PC-3 (cell line): ENCODE results near the gene KMT2C. TPM values are rescaled to one million over a fixed set of nuclear protein-coding genes. Genes with fewer than 3 reads are reported as not detected.
"Not testable (repeated sequence)": the region's sequence is repeated elsewhere in the genome, so short reads cannot be mapped to it uniquely, and the experiment has no call there.

Experiments used
- ATAC-seq: fragments of 200-7000 bp; cut with Tn5 transposase; 2 replicates; pipeline ENCODE4 v1.9.1; 2020; ENCODE audit warnings: mild to moderate bottlenecking, moderate library complexity
- BruUV-seq: library from RNA; stranded (reverse); fragments of 400-500 nt; replicated peaks from 2 replicates; lab custom pipeline; 2021; lab: Mats Ljungman, UMichigan
- CTCF ChIA-PET: fragments of 300-600 bp; sonication (Branson Sonifier 250); formaldehyde crosslinking; loops from one replicate; lab custom pipeline; 2022; ENCODE audit warnings: antibody characterized with exemption; lab: Charles Lee
- POLR2A ChIA-PET: fragments of 300-600 bp; sonication (Branson Sonifier 250); formaldehyde crosslinking; loops from one replicate; lab custom pipeline; 2022; ENCODE audit warnings: antibody characterized with exemption; ENCODE audit not compliant: unreplicated experiment; lab: Charles Lee
- DNase-seq: peaks from one replicate; pipeline ENCODE4 v3.0.0-alpha.2; 2015
- H2AFZ ChIP-seq: fragments of 300-600 bp; sonication (generic); 2 replicates; pipeline ENCODE4 v1.6.0; 2016; ENCODE audit warnings: antibody characterized with exemption, low read length
- H3F3A ChIP-seq: fragments of 300-600 bp; sonication (generic); one replicate; pipeline ENCODE4 v1.6.0; 2017; ENCODE audit warnings: antibody characterized with exemption, low read length, control low read depth, mild to moderate bottlenecking; ENCODE audit not compliant: unreplicated experiment
- H3K27ac ChIP-seq: fragments of 300-600 bp; sonication (generic); 2 replicates; pipeline ENCODE4 v1.5.1; 2016; ENCODE audit warnings: mild to moderate bottlenecking, low read length
- H3K27me3 ChIP-seq: fragments of 300-600 bp; sonication (generic); 2 replicates; pipeline ENCODE4 v1.6.1; 2016; ENCODE audit warnings: low read length, mixed read lengths
- H3K36me3 ChIP-seq: fragments of 300-600 bp; sonication (generic); 2 replicates; pipeline ENCODE4 v1.6.1; 2016; ENCODE audit warnings: low read depth, mixed run types, low read length, mixed read lengths
- H3K4me1 ChIP-seq: fragments of 300-600 bp; sonication (generic); 2 replicates; pipeline ENCODE4 v1.5.1; 2016; ENCODE audit warnings: low read length; ENCODE audit not compliant: insufficient read depth
- H3K4me2 ChIP-seq: fragments of 300-600 bp; sonication (generic); 2 replicates; pipeline ENCODE4 v1.6.0; 2016; ENCODE audit warnings: low read length
- H3K4me3 ChIP-seq: fragments of 300-600 bp; sonication (generic); 2 replicates; pipeline ENCODE4 v1.5.1; 2016; ENCODE audit warnings: mild to moderate bottlenecking, low read length, mixed read lengths
- H3K79me2 ChIP-seq: fragments of 300-600 bp; sonication (generic); 2 replicates; pipeline ENCODE4 v1.6.1; 2017; ENCODE audit warnings: low read length, mixed read lengths
- H3K9ac ChIP-seq: fragments of 300-600 bp; sonication (generic); 2 replicates; pipeline ENCODE4 v1.6.0; 2016; ENCODE audit warnings: mild to moderate bottlenecking, low read length
- H3K9me2 ChIP-seq: fragments of 300-600 bp; sonication (generic); replicated peaks from 2 replicates; pipeline ENCODE4 v1.6.1; 2016; ENCODE audit warnings: mixed run types, low read length, mixed read lengths
- H3K9me3 ChIP-seq: fragments of 300-600 bp; sonication (generic); 2 replicates; pipeline ENCODE4 v1.6.1; 2016; ENCODE audit warnings: low read length, mixed read lengths
- H4K20me1 ChIP-seq: fragments of 300-600 bp; sonication (generic); 2 replicates; pipeline ENCODE4 v1.6.1; 2016; ENCODE audit warnings: low read length, mixed read lengths
- EZH2 ChIP-seq: fragments of 300-600 bp; sonication (generic); IDR thresholded peaks from one replicate; pipeline ENCODE4 v1.6.1; 2017; ENCODE audit warnings: antibody characterized with exemption, mild to moderate bottlenecking, low read length; ENCODE audit not compliant: unreplicated experiment
- EZH2phosphoT487 ChIP-seq: fragments of 300-600 bp; sonication (generic); IDR thresholded peaks from 2 replicates; pipeline ENCODE4 v1.6.1; 2018; ENCODE audit warnings: mild to moderate bottlenecking, antibody characterized with exemption, low read length, borderline replicate concordance
- intact Hi-C: fragments of 100-400 bp; cut with micrococcal nuclease; formaldehyde crosslinking; loops from 2 replicates; pipeline ENCODE4 v1.9.0; 2023
- total RNA-seq: library from RNA; depleted of rRNA; stranded (reverse); fragments of >200 nt; gene quantifications from 2 replicates; pipeline ENCODE4 v1.2.3, GENCODE V29; 2014
- TF ChIP-seq, protein P1 (sequence below): fragments of 300-600 bp; sonication (generic); conservative IDR thresholded peaks from 2 replicates; pipeline ENCODE4 v1.5.1; 2017; ENCODE audit warnings: antibody characterized with exemption, low read depth, mild to moderate bottlenecking, low read length

Gene KMT2C
- total RNA-seq, 1 experiment from 2014 or later: 15.3 TPM

- Histone ChIP-seq H3K4me2 (peak overlapping the region; percentile 87), H3K79me2 (peaks cover 39% of the 10 kb centered on the region), H3K4me3 (peak overlapping the region; percentile 74), H3K9me2 (no peaks in the 10 kb centered on the region), H3K9ac (peak overlapping the region; percentile 72), H3K4me1 (no peaks in the 10 kb centered on the region; the same call in 1 of the 2 replicates), H4K20me1 (0 out of 2 replicates have a peak, but pooled peaks cover 13% of the 10 kb centered on the region), H3K36me3 (no peaks in the 10 kb centered on the region), H2AFZ (peak overlapping the region; percentile 98), H3K27me3 (no peaks in the 10 kb centered on the region), H3F3A (no peaks in the 10 kb centered on the region), H3K9me3 (no peaks in the 10 kb centered on the region), H3K27ac (peak overlapping the region; percentile 46; the same call in 1 of the 2 replicates)
- intact Hi-C loops: no loop called here
- ATAC-seq: peak; percentile 62
- no TSS peak for BruUV-seq
- no peak for TF ChIP-seq EZH2phosphoT487
- TF ChIP-seq, protein P1, sequence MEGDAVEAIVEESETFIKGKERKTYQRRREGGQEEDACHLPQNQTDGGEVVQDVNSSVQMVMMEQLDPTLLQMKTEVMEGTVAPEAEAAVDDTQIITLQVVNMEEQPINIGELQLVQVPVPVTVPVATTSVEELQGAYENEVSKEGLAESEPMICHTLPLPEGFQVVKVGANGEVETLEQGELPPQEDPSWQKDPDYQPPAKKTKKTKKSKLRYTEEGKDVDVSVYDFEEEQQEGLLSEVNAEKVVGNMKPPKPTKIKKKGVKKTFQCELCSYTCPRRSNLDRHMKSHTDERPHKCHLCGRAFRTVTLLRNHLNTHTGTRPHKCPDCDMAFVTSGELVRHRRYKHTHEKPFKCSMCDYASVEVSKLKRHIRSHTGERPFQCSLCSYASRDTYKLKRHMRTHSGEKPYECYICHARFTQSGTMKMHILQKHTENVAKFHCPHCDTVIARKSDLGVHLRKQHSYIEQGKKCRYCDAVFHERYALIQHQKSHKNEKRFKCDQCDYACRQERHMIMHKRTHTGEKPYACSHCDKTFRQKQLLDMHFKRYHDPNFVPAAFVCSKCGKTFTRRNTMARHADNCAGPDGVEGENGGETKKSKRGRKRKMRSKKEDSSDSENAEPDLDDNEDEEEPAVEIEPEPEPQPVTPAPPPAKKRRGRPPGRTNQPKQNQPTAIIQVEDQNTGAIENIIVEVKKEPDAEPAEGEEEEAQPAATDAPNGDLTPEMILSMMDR: no peak
- TF ChIP-seq EZH2: no peak
- ChIA-PET CTCF (interaction anchor here (0.6 kb wide), 1 partner anchor 376 kb away, joined by 5 read pairs; no protein-coding TSS in a partner anchor), POLR2A (interaction anchor here (0.6 kb wide), 1 partner anchor 324 kb away, joined by 5 read pairs; no protein-coding TSS in a partner anchor)
- DNase-seq: peak; percentile 89
These were observed 518 bp upstream of the KMT2C start for GRCh38 chr7:152436111-152436930.

GRCh38 chr7:152434511-152435383 is 1.1 kb downstream of the KMT2C start:
- H3K9me3 ChIP-seq, intact Hi-C loops, H3K9me2 ChIP-seq, H3K27me3 ChIP-seq, H3F3A ChIP-seq, POLR2A ChIA-PET, H3K36me3 ChIP-seq, BruUV-seq, H3K4me1 ChIP-seq: not testable (repeated sequence)
- Histone ChIP-seq H2AFZ (peak overlapping the region; percentile 59), H3K79me2 (peaks cover 54% of the 10 kb centered on the region), H3K4me2 (peak overlapping the region; percentile 91), H3K27ac (peak overlapping the region; percentile 16; the same call in 1 of the 2 replicates), H3K4me3 (peak overlapping the region; percentile 95), H3K9ac (peak overlapping the region; percentile 63), H4K20me1 (peaks cover 17% of the 10 kb centered on the region; the same call in 1 of the 2 replicates)
- CTCF ChIA-PET: interaction anchor here (0.6 to 1.2 kb wide), 2 partner anchors 94 to 121 kb away, joined by 3 read pairs; no protein-coding TSS in a partner anchor
- peak; percentile 11 for ATAC-seq
- peak; percentile 17 for DNase-seq

- POLR2A ChIA-PET: interaction anchor here (0.6 kb wide), 1 partner anchor 203 kb away, joined by 4 read pairs; no protein-coding TSS in a partner anchor
- DNase-seq (peak; percentile 55), ATAC-seq (peak; percentile 50)
- Histone ChIP-seq H4K20me1 (peaks cover 19% of the 10 kb centered on the region; the same call in 1 of the 2 replicates), H3K79me2 (peaks cover 62% of the 10 kb centered on the region), H3K4me3 (peak overlapping the region; percentile 95), H3K9ac (peak overlapping the region; percentile 63), H2AFZ (peak overlapping the region; percentile 59; the same call in 1 of the 2 replicates), H3K4me2 (peak overlapping the region; percentile 91), H3K27ac (0 out of 2 replicates have a peak overlapping the region, but pooled peaks have one; percentile 16)
- intact Hi-C loops: loop anchor here (1.0 kb wide), 1 partner anchor 93 kb away; no protein-coding TSS in a partner anchor
- not testable (repeated sequence) for H3K4me1 ChIP-seq, H3K9me3 ChIP-seq, H3K27me3 ChIP-seq, H3K9me2 ChIP-seq, H3K36me3 ChIP-seq, H3F3A ChIP-seq
- TSS peak; percentile 36 for BruUV-seq
- CTCF ChIA-PET: interaction anchor here (0.6 to 1.2 kb wide), 5 partner anchors 12 to 230 kb away, joined by 3 to 5 read pairs (median 3); no protein-coding TSS in a partner anchor
These were observed 1.9 kb downstream of the KMT2C start for GRCh38 chr7:152433721-152434490.

GRCh38 chr7:152432735-152433134 is 3.1 kb downstream of the KMT2C start:
- H3K9me3 ChIP-seq, H3K4me1 ChIP-seq, H3F3A ChIP-seq, H2AFZ ChIP-seq, ATAC-seq, BruUV-seq, DNase-seq, H3K9me2 ChIP-seq, CTCF ChIA-PET, H3K27ac ChIP-seq, H3K27me3 ChIP-seq, H3K36me3 ChIP-seq, POLR2A ChIA-PET, H3K9ac ChIP-seq: not testable (repeated sequence)
- H3K79me2 ChIP-seq: peaks cover 74% of the 10 kb centered on the region
- peak overlapping the region; percentile 95 for H3K4me3 ChIP-seq
- H3K4me2 ChIP-seq: peak overlapping the region; percentile 91
- intact Hi-C loops: loop anchor here (1.0 kb wide), 1 partner anchor 91 kb away; no protein-coding TSS in a partner anchor
- peaks cover 22% of the 10 kb centered on the region; the same call in 1 of the 2 replicates for H4K20me1 ChIP-seq
